HG02642 (cell line): Measurements from ENCODE around the gene SDSL.

Source experiments
- ATAC-seq: cut with Tn5 transposase; IDR thresholded peaks from one replicate; pipeline ENCODE4 v1.9.1; 2021; ENCODE audit warnings: mild to moderate bottlenecking; ENCODE audit not compliant: unreplicated experiment, poor library complexity

Gene SDSL

DNA sequence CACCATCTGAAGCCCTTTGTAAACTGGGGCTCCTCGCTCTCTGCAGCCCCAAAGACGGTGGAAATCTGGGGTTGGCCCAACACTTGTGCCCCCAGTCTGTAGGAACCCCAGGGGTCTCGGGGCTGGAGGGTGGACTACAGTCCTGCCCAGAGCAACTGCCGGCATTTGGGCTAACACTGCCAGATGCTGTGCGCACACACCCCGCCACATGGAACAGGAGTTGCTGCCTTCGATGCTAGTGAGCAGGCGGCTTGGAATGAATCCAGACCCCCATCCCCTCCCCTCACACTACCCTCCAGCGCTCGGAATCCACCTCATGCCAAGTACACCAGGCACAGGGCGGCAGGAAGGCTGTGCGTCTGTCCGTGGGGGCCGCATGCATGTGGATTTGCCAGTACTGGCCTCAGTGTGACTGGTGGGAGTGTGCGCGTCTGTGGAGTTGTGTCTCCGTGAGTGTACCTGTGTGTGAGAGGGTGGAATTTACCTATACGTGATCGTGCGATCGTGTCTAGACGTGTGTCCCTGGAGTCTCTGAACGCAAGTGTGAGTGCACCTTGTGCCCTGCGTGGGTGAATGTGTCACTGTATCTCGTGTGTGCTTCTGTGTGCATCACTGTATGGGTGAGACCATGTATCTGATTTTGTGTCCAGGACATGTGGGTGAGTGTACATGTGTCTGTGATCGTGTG lies 44.4 kb downstream of the SDSL start:
- ATAC-seq = no peak

DNA sequence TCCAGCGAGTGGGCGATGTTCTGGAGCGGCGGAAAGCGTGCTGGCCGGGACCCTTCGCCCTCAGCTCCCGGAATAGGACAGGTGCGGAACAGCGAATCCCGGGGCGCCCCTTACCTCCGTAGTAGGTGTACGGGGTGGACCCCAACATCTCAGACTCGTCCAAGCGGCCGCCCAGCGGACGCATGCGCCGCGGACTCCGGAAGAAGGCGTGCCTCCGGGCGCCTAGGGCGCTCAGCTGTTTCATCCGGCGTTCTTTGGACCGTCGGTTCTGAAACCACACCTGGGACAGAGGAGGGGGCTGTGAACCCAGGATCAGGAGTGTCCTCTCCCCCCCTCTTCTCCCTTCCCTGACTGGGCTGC lies 44.9 kb downstream of the SDSL start:
- ATAC-seq = no peak

DNA sequence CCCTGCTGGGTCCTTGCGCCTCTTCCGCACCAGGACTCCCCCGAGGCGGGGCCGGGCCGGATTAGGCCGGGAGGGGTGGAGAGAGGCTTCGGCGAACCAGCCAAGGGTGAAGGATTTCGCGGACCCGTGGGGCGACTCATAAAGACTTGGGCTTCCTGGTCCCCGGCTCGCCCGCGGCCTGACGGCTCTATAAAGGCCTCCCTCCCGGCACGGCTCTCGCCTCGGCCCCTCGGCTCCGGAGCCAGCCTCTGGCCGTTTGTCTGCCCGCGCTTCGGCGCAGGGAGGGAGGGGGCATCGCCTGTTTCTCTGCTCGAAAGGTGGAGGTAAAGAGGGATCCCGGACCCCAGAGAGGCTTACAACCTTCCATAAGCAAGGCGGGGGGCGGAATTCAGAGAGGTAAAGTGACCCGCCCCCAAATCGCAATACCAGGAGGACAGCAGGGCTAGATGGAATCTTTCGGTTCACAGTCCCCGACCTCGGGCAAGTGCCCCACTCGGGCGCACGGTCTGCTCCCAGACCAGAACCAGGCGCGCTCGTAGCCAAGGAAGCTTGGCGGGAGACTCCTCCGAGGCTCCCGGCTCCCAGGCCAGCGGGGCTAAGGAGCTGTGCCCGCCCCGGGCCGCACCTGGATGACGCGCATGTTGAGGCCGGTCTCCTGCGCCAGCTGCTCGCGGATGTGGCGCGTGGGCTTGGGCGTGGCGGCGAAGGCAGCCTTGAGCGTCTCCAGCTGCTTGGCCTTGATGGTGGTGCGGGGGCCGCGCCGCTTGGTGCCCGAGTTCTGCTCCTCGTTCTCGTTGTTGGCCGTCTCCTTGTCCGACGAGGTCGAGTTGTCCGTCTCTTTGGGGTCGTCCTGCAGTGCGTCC lies 45.6 kb downstream of the SDSL start:
- ATAC-seq = no peak

DNA sequence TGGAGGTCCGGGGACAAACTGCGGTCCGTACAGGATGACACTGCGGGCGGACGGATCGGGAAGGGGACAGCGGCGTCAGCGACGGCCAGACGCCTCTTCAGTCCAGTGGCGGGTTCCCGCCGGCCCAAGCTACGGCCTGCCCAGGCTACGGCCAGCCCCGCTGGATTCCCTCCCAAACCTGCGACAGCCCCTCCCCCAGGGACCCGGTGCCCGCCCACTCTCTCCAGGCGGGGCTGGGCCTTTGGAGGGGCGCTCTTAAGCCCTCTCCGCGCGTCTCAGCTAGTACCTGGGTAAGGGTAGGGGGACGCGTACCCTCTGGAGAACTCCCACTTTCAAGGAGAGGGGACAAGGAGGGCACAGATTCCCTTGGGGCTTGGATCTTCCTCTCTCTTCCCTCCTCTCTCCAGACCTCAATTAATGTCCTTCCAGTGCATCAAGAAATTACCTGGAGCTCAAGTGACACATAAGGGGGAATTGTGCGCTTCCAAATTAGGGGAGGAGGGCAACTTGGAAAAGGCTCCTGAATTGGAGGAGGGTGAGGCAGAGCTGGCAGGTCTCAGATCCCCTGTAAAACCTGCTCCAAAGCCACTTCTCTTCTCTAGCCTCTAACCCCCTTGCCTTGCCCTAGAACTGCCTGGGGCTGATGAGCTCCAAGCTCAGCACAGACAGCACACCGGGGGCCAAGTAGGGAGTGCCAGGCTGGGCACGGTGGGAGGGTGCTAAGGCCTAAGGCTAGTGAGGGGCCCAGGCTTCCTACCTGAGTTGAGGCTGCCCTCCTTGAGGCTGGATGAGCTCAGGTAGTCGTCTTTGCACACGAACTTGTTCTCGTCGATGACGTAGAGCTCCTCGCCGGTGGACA lies 46.4 kb downstream of the SDSL start:
- ATAC-seq = no peak

DNA sequence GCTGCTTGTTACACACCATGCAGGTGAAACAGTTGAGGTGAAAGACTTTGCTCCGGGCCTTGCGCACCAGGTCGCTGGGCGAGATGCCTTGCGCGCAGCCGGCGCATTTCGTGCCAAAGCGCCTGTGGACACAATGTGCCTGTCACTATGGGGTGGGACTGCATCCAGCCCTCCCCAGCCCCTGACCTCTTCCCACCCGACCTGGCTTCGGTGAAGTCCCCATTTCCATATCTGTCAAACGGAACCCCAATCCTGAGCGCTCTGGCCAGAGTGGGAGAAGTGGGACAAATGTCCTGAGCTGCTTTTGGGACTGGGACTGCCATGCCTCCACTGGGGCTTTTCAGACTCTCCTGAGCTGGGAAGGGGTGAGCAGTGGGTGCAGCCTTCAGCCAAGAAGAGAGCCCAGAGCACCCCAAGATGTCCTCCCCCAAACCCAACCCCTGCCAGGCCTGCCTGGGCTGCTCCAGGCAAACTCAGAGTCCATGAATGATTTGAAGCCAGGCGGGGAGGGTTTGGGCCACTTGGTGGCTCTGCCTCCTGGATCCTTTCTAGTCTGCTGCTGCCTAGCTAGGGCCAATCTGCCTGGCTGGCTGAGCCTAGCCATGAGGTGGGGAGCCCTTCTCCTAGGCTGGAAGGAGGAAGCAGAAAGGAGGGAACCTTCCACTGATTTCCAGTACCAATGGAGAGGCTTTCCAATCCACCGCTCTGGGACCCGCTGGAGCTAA lies 47.2 kb downstream of the SDSL start:
- no peak for ATAC-seq

DNA sequence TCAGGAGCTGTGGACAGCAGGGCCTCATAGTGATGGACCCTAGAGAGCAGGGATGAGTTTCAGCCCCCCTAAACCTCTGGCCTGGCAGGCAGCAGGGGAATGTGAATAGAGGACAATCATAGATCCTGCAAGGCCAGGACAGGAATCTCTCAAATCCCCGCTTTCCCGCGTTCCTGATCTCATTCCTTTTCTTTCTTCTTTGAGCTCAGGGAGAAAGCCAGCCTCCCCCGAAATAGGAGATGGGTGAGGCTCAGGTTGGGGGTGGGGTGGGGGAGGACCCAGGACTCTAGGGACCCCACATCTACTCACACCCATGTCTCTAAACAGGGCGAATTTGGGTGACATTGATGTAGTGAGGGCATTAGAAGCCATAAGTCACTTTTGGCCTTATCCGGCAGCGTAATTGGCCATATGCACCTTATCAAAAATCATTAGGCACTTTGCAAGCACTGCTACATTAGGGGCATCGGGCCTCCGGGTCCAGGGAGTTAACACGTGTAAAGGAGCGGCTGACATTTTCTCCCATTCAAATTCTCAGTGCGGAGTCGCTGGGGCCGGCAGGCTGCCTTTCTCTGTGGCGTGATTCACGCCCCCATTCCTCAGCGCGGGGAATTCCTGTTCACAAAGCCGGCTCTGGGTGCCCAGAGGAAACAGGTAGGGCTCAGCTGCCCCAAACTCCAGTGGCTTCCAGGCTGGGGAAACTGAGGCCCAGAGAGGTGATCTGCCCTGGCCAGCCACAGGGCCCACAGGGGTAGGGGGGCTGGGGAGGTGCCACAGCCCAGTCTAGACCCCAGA lies 48.0 kb downstream of the SDSL start:
- no peak for ATAC-seq

DNA sequence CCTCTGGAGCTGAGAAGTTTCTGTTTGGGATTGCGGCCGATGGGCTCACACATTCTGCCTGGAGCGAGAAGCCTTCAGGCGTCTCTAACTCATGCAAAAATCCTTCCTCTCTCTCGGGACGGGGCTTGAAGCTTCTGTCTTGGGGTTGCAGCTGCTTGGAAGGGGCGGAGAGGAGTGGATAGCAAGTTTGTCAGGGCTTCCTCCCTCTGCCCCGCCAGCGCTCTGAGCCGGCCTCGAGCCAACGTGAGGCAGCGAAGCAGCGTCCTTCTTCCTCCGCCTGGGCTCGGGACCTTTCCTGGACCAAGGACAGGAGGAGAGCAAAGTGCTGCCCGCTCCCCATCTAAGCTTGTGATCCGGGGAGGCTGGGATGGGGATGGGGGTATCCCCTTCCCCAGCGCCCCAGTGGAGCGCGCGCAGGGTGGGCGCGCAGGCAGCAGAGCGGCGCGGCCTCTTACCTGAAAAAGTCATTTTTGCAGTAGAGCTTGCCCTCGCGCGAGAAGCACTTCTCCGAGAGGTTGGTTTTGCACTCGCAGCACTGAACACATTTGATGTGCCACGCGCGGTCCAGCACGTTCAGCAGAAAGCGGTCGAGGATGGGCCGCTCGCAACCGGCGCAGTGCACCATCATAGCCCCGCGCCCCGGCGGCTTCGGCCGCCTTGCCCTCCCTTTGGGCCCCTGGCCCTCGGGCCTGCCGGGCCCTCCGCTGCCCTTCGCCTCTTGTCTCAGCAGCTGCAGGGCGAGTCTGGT lies 48.9 kb downstream of the SDSL start:
- ATAC-seq = no peak

DNA sequence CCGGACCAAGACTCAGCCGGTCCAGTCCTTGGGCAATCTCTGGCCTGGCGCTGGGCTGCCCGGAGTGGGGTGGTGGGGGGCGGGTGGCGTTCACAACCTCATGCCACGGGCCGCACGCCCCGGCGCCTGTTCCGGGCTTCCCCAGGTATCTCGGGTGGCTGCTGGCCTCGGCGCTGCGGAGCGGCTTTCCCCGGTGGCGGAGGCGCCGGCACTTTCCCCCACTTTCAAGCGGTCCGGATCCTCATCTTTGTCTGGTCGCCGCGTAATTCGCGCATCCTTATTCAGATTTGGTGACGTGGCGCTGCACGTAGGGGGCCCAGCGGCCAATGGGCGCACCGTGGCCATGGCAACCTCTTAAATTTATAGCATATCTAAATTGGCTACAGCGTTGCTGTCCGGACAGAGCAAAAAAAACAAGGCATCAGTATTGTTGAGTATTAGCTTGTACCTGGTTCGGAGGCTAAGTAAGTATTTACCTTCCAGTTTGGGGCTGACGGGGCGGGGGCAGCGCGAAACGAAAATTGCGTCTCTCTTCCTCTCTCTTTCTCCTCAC lies 49.5 kb downstream of the SDSL start, which contains the start of gene LHX5:
LHX5 (minus strand) TSS at position 253 of the 553 bp plus-strand sequence. CDS start 373 bp downstream, outside the sequence.
- no peak for ATAC-seq

DNA sequence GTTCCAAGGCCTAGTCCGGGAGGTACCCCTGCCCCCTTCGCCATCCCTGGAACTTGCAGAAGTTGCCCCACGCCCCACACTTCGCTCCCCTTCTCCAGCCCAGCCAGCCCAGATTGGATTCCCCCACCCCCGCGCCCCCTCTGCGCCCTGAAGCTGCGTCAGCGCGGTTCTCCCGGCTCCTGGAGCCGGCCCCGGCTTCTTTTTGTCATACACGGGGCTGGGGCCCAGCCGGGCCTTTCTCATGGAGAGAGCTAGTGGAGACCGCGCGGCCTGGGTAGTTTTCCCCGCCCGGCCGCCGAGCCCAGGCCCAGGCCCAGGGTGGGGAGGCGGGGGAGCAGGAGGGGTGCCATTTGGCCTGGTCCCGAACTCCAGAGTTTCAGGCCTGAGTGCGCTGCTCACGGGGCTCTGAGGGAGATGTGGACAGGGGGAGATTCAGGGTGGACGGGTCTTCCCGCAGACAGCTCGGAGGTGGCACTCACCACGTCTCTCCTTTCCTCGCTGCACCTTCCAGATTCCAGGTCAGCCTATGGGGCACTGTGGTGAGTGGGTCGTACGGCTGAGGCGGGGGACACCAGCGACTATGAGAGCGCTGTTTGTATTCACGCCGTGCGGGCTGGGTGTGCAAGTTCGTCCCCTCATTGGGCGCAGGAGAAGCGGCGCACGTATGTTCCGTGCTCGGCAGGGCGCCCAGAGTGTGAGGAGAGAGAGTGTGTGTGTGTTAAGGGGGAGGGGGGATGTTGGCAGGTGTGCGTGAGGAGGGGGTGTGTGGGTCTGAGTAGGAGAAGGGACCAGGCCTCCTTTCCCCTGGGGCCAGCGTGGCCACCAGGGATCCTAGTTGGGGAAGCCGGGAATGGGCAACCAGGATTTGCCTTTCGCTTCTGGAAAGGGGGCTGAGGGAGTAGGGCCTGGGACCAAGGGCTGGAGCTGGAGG lies 50.3 kb downstream of the SDSL start:
- no peak for ATAC-seq

DNA sequence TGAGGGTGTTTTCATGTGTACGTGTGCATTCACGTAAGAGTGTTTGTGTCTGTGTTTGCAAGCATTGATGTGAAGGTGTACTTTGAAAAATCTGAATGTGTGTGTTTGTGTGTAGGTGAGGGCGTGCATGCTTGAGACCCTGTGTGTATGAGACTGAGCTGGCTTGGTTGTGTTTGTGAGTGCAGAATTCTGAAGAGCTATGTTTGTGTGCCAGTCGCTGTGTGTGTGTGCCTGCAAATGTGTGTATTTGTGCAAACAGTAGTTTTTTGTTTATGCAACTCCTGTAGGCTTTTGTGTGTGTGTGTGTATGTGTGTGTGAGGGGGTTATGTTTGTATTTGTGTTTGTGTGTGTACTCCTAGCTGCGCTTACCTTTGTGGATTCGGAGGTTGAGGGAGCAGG lies 51.2 kb downstream of the SDSL start:
- ATAC-seq = no peak

DNA sequence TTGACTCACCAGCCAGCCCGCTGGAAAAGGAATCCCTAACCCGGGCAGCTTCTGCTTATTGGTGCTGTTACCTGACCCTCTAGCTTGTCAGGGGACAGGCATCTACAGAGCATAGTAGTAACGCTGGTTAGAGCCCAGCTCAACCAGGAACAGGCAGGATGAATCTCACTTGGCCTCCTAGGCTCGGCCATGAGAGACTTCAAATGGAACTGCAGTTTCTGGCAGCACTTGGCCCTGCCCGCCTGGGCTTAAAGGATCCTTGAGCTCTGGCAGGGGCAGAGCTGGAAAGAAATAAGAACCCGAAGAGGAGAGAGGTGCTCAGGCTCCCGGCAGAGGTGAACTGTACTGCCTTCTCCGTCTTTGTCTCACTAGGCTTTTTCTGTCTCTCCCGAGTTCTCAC lies 51.8 kb downstream of the SDSL start:
- no peak for ATAC-seq

DNA sequence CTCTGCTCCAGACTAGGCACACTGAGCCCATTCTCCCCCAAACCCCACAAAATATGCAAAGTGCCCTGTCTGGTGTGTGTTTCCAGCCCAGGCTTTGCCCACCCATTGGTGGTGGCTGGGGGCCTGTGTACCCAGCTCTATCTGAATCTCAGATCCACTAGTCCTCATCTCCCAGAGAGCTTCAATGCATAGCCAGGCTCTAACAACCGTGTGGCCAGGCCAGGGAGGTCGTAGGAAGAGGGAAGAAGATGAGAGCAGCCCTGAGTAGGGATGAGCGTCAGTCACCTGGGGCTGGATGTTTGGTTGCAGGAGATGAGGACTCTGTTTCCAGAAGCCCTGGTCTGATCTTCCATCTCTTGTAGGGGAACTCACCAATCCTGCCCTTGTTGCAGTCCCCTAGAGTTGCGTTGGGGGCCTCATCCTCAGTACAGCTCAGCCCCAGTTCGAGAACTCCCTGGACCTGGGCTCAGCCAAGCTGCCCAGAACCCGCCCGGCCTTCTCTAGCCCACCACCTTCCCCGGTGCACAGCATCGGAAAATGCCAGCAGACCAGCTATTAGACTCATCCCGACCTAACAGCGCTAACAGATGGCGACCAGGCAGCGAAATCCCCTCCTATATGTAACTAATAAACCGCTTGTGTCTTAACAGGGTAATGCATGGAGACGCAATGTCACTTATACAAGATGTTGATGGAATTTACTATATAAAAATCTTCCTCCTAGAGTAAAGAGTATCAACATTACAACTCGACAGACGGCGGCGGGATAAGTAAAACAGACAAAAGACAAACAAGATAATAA lies 52.7 kb downstream of the SDSL start:
- no peak for ATAC-seq

DNA sequence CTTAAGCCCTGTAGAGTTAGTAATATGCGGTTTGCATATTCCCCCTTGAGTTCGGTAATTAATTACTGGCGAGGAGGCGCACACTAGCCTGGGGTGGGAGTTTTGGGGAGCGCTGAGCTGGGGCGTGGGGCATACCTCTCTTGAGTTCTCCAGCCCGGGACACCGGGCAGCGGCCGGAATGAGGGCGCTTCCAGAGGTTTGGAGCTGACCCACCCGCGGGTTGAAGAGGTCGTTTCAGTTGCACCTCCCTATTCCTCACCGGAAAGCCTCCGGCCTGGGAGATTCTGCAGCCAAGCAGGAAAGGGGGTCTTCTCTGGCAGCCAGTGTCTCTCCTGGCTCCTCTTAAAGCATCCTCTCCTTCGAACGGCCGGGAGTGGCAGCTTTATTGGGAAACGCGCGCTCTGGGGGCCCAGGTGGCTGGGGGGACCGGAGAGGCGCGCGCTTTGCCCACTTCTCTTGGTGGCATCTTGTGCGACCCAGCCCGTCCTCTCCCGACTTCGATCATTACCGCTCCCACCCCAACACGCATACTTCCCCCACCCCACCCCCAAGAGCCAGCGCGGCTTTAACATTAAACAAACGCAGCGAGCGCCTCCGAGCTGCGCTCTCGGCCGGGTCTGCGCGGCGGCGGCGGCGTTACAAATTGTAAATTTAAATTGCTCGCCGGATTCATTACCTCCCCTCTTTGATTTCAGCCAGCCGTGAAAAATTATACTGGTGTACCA lies 53.4 kb downstream of the SDSL start:
- no peak for ATAC-seq

DNA sequence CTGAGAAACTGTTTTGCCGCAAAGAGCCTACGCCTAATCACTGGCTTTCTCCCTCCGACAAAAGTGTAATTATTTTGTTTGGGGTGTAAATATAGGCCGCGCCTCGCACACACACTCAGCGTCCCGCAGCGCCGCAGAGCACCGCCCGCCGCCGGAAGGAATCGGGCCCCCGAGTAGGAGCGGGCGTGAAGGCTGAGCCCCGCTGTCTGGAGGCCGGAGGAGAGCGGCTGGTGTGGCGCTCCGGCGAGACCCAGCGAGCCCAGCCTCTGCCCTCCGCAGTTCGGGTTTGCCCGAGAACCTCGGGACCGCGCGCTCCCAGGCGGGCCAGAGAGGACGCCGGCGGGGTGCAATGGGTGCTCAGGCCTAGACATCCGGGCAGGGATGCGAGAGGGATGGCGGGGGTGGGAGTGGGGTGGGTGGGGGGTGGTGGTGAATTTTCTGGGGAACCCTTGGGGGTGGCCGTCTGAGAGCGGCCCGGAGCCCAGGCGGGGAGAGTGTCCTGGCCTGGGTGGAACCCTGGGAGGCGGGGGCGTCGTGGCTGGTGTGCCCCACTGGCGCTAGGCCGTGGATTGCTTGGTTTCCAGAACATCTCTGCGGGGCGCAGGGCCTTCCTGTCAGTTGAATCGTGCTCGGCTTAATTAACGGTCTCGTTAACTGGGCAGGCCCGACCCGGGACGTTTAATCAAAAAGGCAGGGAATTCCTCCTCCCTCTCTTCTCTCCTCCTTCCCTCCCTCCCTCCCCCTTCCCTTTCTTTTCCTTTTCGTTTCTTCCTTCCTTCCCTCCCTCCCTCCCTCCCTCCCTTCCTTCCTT lies 54.2 kb downstream of the SDSL start:
- no peak for ATAC-seq

DNA sequence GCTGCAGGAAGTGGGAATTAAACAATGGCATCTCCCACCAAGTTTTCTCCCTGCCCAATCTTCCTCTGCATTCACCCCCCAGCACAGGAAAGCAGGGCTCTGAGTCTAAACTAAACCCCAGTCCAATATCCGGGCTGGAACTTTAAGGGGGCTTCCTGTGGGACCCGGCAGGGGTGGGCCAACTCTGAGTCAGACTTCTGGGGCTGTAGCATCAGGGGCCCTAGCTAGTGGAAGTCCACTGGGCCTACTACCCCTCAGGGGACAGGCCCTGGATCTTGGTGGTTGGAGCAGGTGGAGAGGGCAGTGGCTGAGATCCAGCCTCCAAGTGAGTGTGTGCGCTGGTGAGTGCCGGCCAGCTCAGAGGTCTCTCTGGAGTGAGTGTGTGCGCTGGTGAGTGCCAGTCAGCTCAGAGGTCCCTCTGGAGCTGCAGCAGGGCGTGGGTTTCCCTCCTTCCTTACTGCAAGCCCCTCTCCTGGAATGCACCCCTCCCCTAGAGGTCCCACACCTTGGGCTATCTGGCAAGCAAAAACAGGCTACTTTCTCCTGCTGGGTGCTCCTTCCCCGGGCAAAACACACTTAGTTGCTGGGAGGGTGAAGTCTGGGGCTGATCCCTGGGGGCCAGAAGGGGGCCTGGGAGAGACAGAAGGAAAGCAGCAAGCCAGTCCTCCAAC lies 55.1 kb downstream of the SDSL start:
- ATAC-seq = no peak
